ENCODE measurements around the gene TCEA2. TPM values are rescaled to one million over a fixed set of nuclear protein-coding genes. Genes with fewer than 3 reads are reported as not detected.

TCEA2 gene
- total and polyA plus RNA-seq, 2 of the 13 experiments (the other 11 are each of a cell fraction or from before 2014, with no cell fraction given): 28.1 to 33.7 TPM

GRCh38 chr20:64022671-64023360 lies 40.2 kb upstream of the TCEA2 start:
- 97% methylated on average over 17 of the region's 17 CpGs for WGBS (ENCODE audit: low lambda C conversion rate)
- TF ChIP-seq ZNF574 (CRISPR knock-in tag; IDR thresholded peaks at IDR 0.05) (peak; percentile 15; the same call in 1 of the 2 replicates), ZBTB38 (CRISPR knock-in tag; IDR thresholded peaks at IDR 0.05) (0 out of 2 replicates have a peak, but pooled peaks have one; percentile 30), MLX (CRISPR knock-in tag; IDR thresholded peaks at IDR 0.05) (no peak), ZMAT3 (CRISPR knock-in tag; conservative IDR thresholded peaks at IDR 0.05) (0 out of 2 replicates have a peak, but pooled peaks have one; percentile 35), TOPORS (CRISPR knock-in tag; IDR thresholded peaks at IDR 0.05) (peak; percentile 46; the same call in 1 of the 2 replicates), CBX5 (CRISPR knock-in tag; IDR thresholded peaks at IDR 0.05; ENCODE audit: borderline replicate concordance) (no peak), HMGXB4 (CRISPR knock-in tag; IDR thresholded peaks at IDR 0.05; ENCODE audit: borderline replicate concordance in 1 of 2, low read depth in 1 of 2) (0 out of 4 replicates have a peak, but pooled peaks of 1 of the 2 experiments have one; percentile 19), SMAD9 (CRISPR knock-in tag; IDR thresholded peaks at IDR 0.05) (peak; percentile 70; the same call in 1 of the 2 replicates), TBX2 (CRISPR knock-in tag; IDR thresholded peaks at IDR 0.05; ENCODE audit: borderline replicate concordance) (0 out of 2 replicates have a peak, but pooled peaks have one; percentile 40), ZBTB42 (CRISPR knock-in tag; IDR thresholded peaks at IDR 0.05) (no peak), CENPT (CRISPR knock-in tag; IDR thresholded peaks at IDR 0.05; ENCODE audit: low read depth) (0 out of 2 replicates have a peak, but pooled peaks have one; percentile 32), GFI1 (CRISPR knock-in tag; IDR thresholded peaks at IDR 0.05; ENCODE audit: borderline replicate concordance) (no peak), ZNF703 (CRISPR knock-in tag; IDR thresholded peaks at IDR 0.05; ENCODE audit: borderline replicate concordance) (no peak), KMT2B (CRISPR knock-in tag; IDR thresholded peaks at IDR 0.05) (no peak), ZNF83 (CRISPR knock-in tag; IDR thresholded peaks at IDR 0.05; ENCODE audit: borderline replicate concordance) (no peak), BORCS8-MEF2B (CRISPR knock-in tag; IDR thresholded peaks at IDR 0.05) (peak; percentile 30; the same call in 1 of the 2 replicates), NFKB2 (CRISPR knock-in tag; IDR thresholded peaks at IDR 0.05; ENCODE audit: borderline replicate concordance) (peak; percentile 61; the same call in 1 of the 2 replicates), MYC (CRISPR knock-in tag; IDR thresholded peaks at IDR 0.05; ENCODE audit: borderline replicate concordance) (peak; percentile 26; the same call in 1 of the 2 replicates), GZF1 (CRISPR knock-in tag; IDR thresholded peaks at IDR 0.05) (no peak)

More at GRCh38 chr20:64022671-64023360, 40.2 kb upstream of the TCEA2 start:
- ChIA-PET POLR2A (interaction anchor here (1.3 to 5.0 kb wide), 10 partner anchors 14 to 158 kb away, joined by 4 to 81 read pairs (median 12); partner anchors contain the start of genes C20orf204, PRPF6, SAMD10 and SOX18), CTCF (ENCODE audit: low intra/inter-chr PET ratio, low total read pairs) (no interaction called here)
- H3K36me3 ChIP-seq (replicated peaks in 1 of 2; ENCODE audit: control insufficient read depth in 1 of 2, insufficient read depth in 2 of 2, low read length in 2 of 2): peaks cover 52 to 74% of the 10 kb centered on the region in 2 experiments
- DNase-seq (ENCODE audit: low spot score) (no peak), FAIRE-seq (no peak), ATAC-seq (no peak)
- intact Hi-C loops (cut with micrococcal nuclease; ENCODE audit: unreplicated experiment) (no loop called here), in situ Hi-C loops (cut with HindIII; ENCODE audit: extremely low pct_ligation_motif_present, low pct_unique_long_range_greater_than_20kb) (loop anchor here (5.0 kb wide), 1 partner anchor 41 kb away; the partner anchor contains the start of gene PRPF6)
- H3K9ac ChIP-seq (ENCODE audit: insufficient read depth, low read depth, low read length): peak overlapping the region; percentile 71
- H4K20me1 ChIP-seq (ENCODE audit: insufficient read depth, low read length): no peaks in the 10 kb centered on the region
- H2AFZ ChIP-seq (ENCODE audit: low read length): no peak overlapping the region
- H3K27me3 ChIP-seq (ENCODE audit: control insufficient read depth in 1 of 2, insufficient read depth in 2 of 2, low read length in 2 of 2): no peaks in the 10 kb centered on the region
- no peaks in the 10 kb centered on the region for H3K9me3 ChIP-seq (ENCODE audit: low read length)
- peaks cover 4% of the 10 kb centered on the region for H3K79me2 ChIP-seq (ENCODE audit: insufficient read depth, low read length)
- H3K4me2 ChIP-seq (ENCODE audit: low read depth, low read length): peak overlapping the region; percentile 84
- no TSS peak for BruUV-seq (replicated peaks)
- H3K4me1 ChIP-seq (ENCODE audit: insufficient read depth, low read length): peaks cover 42% of the 10 kb centered on the region
- no peak overlapping the region for H3K4me3 ChIP-seq (replicated peaks in 1 of 3; ENCODE audit: insufficient read depth in 1 of 3, low read depth in 2 of 3, low read length in 3 of 3)
- H3K27ac ChIP-seq (ENCODE audit: extremely low read length, insufficient read depth, low read length): peak overlapping the region; percentile 92
